CD14-positive monocyte (primary cell): Measurements from ENCODE around the gene PIK3R3. TPM values are rescaled to one million over a fixed set of nuclear protein-coding genes. Genes with fewer than 3 reads are reported as not detected.

ENCODE experiments used
- DNase-seq, 3 donors: peaks; one replicate each; pipeline ENCODE4 v3.0.0-alpha.2; 2011 to 2022
- H2AFZ ChIP-seq: 2 replicates; pipeline ENCODE4 v1.6.0; 2012; ENCODE audit warnings: mild to moderate bottlenecking, low read depth, low read length, inconsistent platforms; ENCODE audit not compliant: insufficient read depth, poor library complexity, severe bottlenecking
- H3K27ac ChIP-seq, 2 donors: 1 replicate in 1 of 2; 2 replicates in 1 of 2; pipeline ENCODE4 v1.5.1; 2012 to 2013; ENCODE audit warnings: low read length in 2 of 2, control low read depth in 1 of 2, inconsistent platforms in 1 of 2, low read depth in 1 of 2, mild to moderate bottlenecking in 1 of 2
- H3K27me3 ChIP-seq, 2 donors: one replicate each; pipeline versions ENCODE4 v1.6.0 to v1.6.1; 2011 to 2013; ENCODE audit warnings: low read length in 2 of 2; ENCODE audit not compliant: control insufficient read depth in 2 of 2, insufficient read depth in 2 of 2
- H3K36me3 ChIP-seq, 2 donors: replicated peaks in 1 of 2; 1 replicate in 1 of 2; 2 replicates in 1 of 2; pipeline versions ENCODE4 v1.5.1 to v1.6.1; 2012 to 2013; ENCODE audit warnings: low read length in 2 of 2, control low read depth in 1 of 2, inconsistent platforms in 1 of 2, mild to moderate bottlenecking in 1 of 2; ENCODE audit not compliant: insufficient read depth in 2 of 2, control insufficient read depth in 1 of 2
- H3K4me1 ChIP-seq, 2 donors: 1 replicate in 1 of 2; 2 replicates in 1 of 2; pipeline versions ENCODE4 v1.5.1 to v1.6.1; 2012 to 2013; ENCODE audit warnings: low read length in 2 of 2, control low read depth in 1 of 2, inconsistent platforms in 1 of 2, mild to moderate bottlenecking in 1 of 2, moderate library complexity in 1 of 2; ENCODE audit not compliant: insufficient read depth in 2 of 2, control insufficient read depth in 1 of 2
- H3K4me2 ChIP-seq: replicated peaks from 2 replicates; pipeline ENCODE3; 2012; ENCODE audit warnings: low read length, moderate library complexity, mild to moderate bottlenecking; ENCODE audit not compliant: poor library complexity, severe bottlenecking; ENCODE audit errors: extremely low read depth
- H3K4me3 ChIP-seq, 3 experiments: fragments of 200-600 bp in 1 of 3; sonication (generic) in 1 of 3; replicated peaks in 1 of 3; 1 replicate in 2 of 3; 2 replicates in 1 of 3; pipeline ENCODE4 v1.5.1; 2011 to 2013; ENCODE audit warnings: low read length in 3 of 3, mild to moderate bottlenecking in 3 of 3, control low read depth in 2 of 3, low read depth in 2 of 3, inconsistent platforms in 1 of 3, moderate library complexity in 1 of 3
- H3K79me2 ChIP-seq: 2 replicates; pipeline ENCODE4 v1.6.0; 2012; ENCODE audit warnings: mild to moderate bottlenecking, control low read depth, inconsistent platforms, low read length, moderate library complexity; ENCODE audit not compliant: insufficient read depth
- H3K9ac ChIP-seq: 2 replicates; pipeline ENCODE4 v1.6.0; 2017; ENCODE audit warnings: low read length, mild to moderate bottlenecking; ENCODE audit not compliant: insufficient read depth, poor library complexity, severe bottlenecking
- H3K9me3 ChIP-seq, 2 donors: replicated peaks in 1 of 2; 1 replicate in 1 of 2; 2 replicates in 1 of 2; pipeline versions ENCODE4 v1.5.1 to v1.6.1; 2012 to 2013; ENCODE audit warnings: low read length in 2 of 2, control low read depth in 1 of 2; ENCODE audit not compliant: control insufficient read depth in 1 of 2, insufficient read depth in 1 of 2
- H4K20me1 ChIP-seq: 2 replicates; pipeline ENCODE4 v1.6.0; 2012; ENCODE audit warnings: mild to moderate bottlenecking, low read length, control low read depth, moderate library complexity; ENCODE audit not compliant: insufficient read depth
- H3K27ac Mint-ChIP-seq, 7 donors: one replicate each; pipeline ENCODE4 v1.8.0; 2020; ENCODE audit warnings: mild to moderate bottlenecking in 7 of 7, mixed read lengths in 7 of 7, moderate library complexity in 6 of 7, inconsistent platforms in 2 of 7
- H3K27me3 Mint-ChIP-seq, 3 donors: one replicate each; pipeline ENCODE4 v1.8.0; 2021 to 2022; ENCODE audit warnings: low read depth in 3 of 3, mild to moderate bottlenecking in 3 of 3, mixed read lengths in 3 of 3, moderate library complexity in 3 of 3, inconsistent platforms in 1 of 3
- H3K36me3 Mint-ChIP-seq, 2 donors: one replicate each; pipeline ENCODE4 v1.8.0; 2020; ENCODE audit warnings: mixed read lengths in 2 of 2, inconsistent platforms in 1 of 2, mild to moderate bottlenecking in 1 of 2
- H3K4me1 Mint-ChIP-seq: one replicate; pipeline ENCODE4 v1.8.0; 2020; ENCODE audit warnings: mild to moderate bottlenecking, mixed read lengths
- H3K4me3 Mint-ChIP-seq, 2 donors: one replicate each; pipeline ENCODE4 v1.8.0; 2020; ENCODE audit warnings: mild to moderate bottlenecking in 2 of 2, mixed read lengths in 2 of 2, moderate library complexity in 1 of 2
- H3K9me3 Mint-ChIP-seq, 7 donors: one replicate each; pipeline ENCODE4 v1.8.0; 2020 to 2022; ENCODE audit warnings: mixed read lengths in 7 of 7, mild to moderate bottlenecking in 6 of 7, moderate library complexity in 6 of 7, inconsistent platforms in 2 of 7
- CTCF ChIP-seq: fragments of 200-600 bp; IDR thresholded peaks from one replicate; pipeline ENCODE4 v1.8.0; 2022; ENCODE audit warnings: antibody characterized with exemption, mild to moderate bottlenecking
- WGBS: methylation state at CpG from one replicate; pipeline ENCODE4 v1.1.5; 2013; ENCODE audit warnings: missing lambda C conversion rate; ENCODE audit not compliant: insufficient coverage; 5-methylcytosine and 5-hydroxymethylcytosine counted together
- intact Hi-C, 2 donors: fragments of 100-400 bp; cut with micrococcal nuclease; formaldehyde crosslinking; loops; one replicate each; pipeline versions ENCODE4 v1.15.0 to v1.15.1; 2023
- polyA plus RNA-seq, 3 donors: library from polyadenylated mRNA; depleted of rRNA in 1 of 3; unstranded in 2 of 3; stranded (reverse) in 1 of 3; fragments of 300-500 nt in 2 of 3; fragments of >200 nt in 1 of 3; fragmentation: Illumina TruSeq in 2 of 3; gene quantifications; 1 replicate in 2 of 3; 2 replicates in 1 of 3; pipeline ENCODE4 v1.2.3, GENCODE V29; 2012 to 2021

Gene PIK3R3
- polyA plus RNA-seq, 3 donors, result 0.09 to 0.28 (median 0.17) TPM

GRCh38 chr1:46026531-46026930 is 105.9 kb downstream of the PIK3R3 start:
- Histone ChIP-seq H2AFZ (no peak overlapping the region), H3K4me1 (no peaks in the 10 kb centered on the region), H3K4me3 (no peak overlapping the region), H3K36me3 (peaks cover 46 to 70% of the 10 kb centered on the region in 2 donors), H3K27me3 (no peaks in the 10 kb centered on the region), H3K9me3 (no peaks in the 10 kb centered on the region), H3K9ac (no peak overlapping the region), H3K79me2 (no peaks in the 10 kb centered on the region), H4K20me1 (no peaks in the 10 kb centered on the region), H3K27ac (no peak overlapping the region), H3K4me2 (no peak overlapping the region)
- WGBS, result 100% methylated on average over 2 of the region's 3 CpGs
- no peaks in the 10 kb centered on the region for H3K27me3 Mint-ChIP-seq
- TF ChIP-seq CTCF, result no peak
- H3K4me1 Mint-ChIP-seq, result no peaks in the 10 kb centered on the region
- peaks cover 59 to 65% of the 10 kb centered on the region in 2 donors for H3K36me3 Mint-ChIP-seq
- H3K27ac Mint-ChIP-seq, result no peak overlapping the region
- peaks cover 0 to 2% (median 0%) of the 10 kb centered on the region in 7 donors for H3K9me3 Mint-ChIP-seq
- intact Hi-C loops, result no loop called here
- no peak overlapping the region for H3K4me3 Mint-ChIP-seq
- DNase-seq, result no peak

GRCh38 chr1:46021046-46021996 is 111.1 kb downstream of the PIK3R3 start:
- WGBS, result 100% methylated on average over 1 of the region's 2 CpGs
- no peak overlapping the region for H3K4me3 Mint-ChIP-seq
- Histone ChIP-seq H3K4me2 (no peak overlapping the region), H3K79me2 (no peaks in the 10 kb centered on the region), H3K4me1 (peaks cover 25 to 27% of the 10 kb centered on the region in 2 donors), H4K20me1 (no peaks in the 10 kb centered on the region), H3K9ac (no peak overlapping the region), H3K9me3 (no peaks in the 10 kb centered on the region), H3K4me3 (no peak overlapping the region), H2AFZ (no peak overlapping the region), H3K36me3 (peaks cover 12 to 27% of the 10 kb centered on the region in 2 donors), H3K27me3 (no peaks in the 10 kb centered on the region), H3K27ac (no peak overlapping the region)
- peaks cover 0 to 2% (median 0%) of the 10 kb centered on the region in 7 donors for H3K9me3 Mint-ChIP-seq
- TF ChIP-seq CTCF, result no peak
- no peaks in the 10 kb centered on the region for H3K27me3 Mint-ChIP-seq
- no peak for DNase-seq
- no peak overlapping the region for H3K27ac Mint-ChIP-seq
- no peaks in the 10 kb centered on the region for H3K4me1 Mint-ChIP-seq
- intact Hi-C loops, result no loop called here
- peaks cover 25 to 27% of the 10 kb centered on the region in 2 donors for H3K36me3 Mint-ChIP-seq
